Ureter (tissue), 1 donor: Measurements from ENCODE around the gene DNAJC18. TPM values are rescaled to one million over a fixed set of nuclear protein-coding genes. Genes with fewer than 3 reads are reported as not detected.
"Not testable (repeated sequence)": the region's sequence is repeated elsewhere in the genome, so short reads cannot be mapped to it uniquely, and the experiment has no call there.

ENCODE experiments used
- DNase-seq: peaks from one replicate; pipeline ENCODE4 v3.0.0-alpha.2; 2020; ENCODE audit warnings: low spot score
- total RNA-seq: library from RNA; stranded (reverse); gene quantifications from one replicate; pipeline ENCODE4 v1.2.4, GENCODE V29; 2023
- donor health status: DM: yes; HTN: yes; CAD: no.

The DNAJC18 gene
- total RNA-seq, 1 donor from 2014 or later = 10.3 TPM

DNA sequence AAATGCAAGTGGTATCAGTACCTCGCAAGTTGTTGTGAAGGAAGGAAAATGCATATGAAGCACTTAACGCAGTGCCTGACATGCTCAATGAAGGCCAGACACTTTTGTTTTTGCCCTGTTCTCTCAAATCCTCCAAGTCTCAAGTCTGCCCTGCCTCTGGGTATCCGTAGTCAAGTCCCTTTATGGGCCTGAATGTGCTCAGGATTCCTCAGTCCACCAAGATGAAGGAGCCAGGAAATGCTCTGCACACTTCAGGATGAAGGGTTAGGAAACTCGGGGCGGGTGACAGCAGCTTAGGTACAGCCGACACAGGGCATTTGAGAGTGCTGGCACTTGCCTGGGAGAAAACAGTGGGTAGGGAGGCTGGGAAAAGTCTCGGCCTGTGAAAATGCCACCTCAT, 21.9 kb upstream of the DNAJC18 start:
- no peak for DNase-seq

DNA sequence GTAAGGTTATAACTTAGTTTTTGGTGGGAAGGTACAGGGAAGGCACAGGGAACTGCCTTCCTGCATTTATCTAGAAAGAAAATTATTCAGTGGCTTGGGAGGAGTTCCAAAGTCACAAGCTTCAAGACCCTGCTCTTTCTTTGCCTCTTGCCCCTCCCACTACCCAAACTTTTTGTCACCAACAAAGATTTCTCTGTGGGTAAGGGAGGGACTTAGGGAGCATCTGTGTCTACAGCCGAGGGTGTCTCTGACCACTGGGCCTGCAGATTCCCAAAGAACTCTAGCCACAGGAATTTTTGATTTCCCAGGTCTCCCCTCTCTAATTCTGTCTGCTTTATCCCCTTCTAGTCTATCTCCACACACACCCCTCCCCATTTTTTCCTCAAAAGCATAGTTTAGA, 21.1 kb upstream of the DNAJC18 start:
- no peak for DNase-seq

DNA sequence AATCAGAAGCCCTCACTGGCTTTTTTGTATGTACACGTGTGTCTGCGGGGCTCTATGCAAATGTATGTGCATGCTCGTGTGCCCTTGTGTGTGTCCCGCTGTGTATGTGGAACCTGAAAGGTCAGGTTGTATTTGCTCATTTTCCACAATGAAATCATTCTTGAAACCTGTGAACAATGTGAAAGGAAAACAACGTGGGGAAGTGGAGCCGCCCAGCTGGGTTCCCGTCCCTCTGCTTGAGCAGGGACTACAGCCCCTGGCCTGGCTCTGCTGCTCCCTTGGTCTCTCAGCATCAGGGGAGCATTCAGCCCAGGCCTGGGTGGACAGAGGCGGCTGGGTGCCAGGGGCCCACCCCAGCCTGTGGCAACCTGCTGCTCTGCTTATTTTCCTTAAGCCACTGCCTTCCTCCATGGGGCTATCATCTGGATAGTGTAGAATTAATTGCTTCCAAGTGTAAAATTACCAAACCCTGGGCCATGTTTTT, 20.2 kb upstream of the DNAJC18 start:
- DNase-seq = no peak

DNA sequence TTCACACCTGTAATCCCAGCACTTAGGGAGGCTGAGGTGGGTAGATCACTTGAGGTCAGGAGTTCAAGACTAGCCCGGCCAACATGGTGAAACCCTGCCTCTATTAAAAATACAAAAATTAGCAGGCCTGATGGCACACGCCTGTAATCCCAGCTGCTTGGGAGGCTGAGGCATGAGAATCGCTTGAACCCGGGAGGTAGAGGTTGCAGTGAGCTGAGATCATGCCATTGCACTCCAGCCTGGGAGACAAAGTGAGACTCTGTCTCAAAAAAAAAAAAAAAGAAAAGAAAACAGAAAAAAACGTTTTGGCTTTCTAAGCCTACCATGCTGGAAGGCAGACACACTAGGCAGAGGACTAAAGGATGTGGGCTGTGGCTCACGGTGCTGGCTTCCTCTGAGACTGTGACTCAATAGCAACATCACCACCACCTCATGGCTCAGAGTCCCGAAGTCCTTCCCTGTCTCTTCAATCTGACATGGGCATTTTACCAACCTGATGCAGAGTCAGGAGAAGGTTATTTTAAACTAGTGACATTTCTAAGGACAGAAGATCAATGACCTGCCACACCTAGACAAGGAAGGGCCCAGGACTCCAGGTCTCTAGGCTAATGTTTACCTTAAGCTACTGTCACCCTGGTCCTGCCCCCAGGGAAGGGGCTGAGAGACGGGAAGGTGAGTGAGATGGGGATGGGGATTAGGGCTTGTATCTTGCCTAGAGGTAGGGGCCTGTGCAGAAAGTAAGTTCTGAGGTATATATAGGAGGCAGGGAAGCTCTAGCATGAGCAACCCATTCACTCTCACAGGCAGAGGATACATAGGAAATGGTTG, 19.5 kb upstream of the DNAJC18 start:
- no peak for DNase-seq

DNA sequence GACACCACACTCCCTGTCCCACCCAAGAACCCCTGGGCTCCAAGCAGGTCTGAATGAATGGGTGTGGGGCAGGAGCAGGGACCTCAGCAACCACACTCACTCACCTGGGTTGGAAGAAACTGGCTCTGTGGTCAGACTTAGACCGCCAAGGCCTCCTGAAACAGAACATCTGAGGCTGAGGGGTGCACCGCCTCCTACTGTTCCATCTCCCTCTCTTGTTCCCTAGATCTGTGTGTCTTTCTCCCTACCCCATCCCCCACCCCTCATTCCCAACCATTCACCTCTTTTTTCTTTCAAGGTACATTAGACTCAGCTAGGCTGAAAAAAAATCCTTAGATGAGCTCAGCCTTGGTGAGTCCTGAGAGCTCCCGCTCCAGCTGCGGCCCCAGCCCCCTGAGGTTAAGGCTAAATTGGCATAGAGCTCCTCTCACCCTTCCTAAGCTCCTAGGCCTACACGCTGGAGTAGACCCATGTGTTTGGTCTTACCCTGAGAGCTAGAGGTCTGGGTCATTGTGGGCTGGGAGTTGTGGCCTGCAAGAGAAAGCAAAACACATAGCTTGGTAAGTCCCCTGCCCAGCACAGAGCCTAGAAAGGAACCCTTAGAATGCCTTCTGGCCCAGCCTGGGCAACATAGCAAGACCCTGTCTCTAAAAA, 18.5 kb upstream of the DNAJC18 start:
- no peak for DNase-seq

DNA sequence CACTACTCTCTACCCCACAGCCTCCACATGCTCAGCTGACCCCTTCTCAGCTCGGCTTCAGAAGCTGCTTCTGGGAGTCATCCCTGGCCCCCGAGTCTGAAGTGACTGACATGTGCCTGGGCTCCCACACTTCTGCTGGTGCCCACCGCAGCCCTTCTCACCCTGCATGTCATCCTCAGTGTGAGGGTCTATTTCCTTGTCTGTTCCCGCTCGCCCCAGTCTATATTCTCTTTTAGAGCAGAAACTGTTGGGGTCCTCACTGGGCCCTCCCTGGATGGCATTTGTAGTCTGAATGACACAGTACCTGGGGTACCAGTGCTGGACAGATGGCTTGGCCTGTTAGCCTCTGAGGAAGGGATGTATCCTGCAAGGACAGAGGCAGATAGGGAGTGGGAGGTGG, 17.9 kb upstream of the DNAJC18 start:
- no peak for DNase-seq

DNA sequence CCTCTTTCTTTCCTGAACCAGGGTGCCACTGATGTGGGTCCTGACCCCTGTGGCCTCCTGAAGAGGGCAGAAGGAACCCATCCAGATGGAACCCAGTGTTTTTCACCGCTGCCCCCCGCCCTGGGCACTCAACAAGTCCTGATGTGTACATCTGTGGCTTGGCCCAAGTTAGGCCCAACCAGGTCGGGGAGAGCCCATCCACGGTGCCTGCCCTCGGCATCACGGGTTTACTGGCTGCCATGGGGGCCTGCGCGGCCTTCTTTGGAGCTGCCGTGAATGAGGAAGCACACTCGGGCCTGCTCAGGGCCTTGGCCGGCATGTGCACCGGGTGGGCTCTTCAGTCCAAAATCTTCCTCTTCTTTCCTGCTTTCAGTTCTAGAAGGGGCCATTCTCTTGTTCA, 17.5 kb upstream of the DNAJC18 start:
- DNase-seq = no peak

DNA sequence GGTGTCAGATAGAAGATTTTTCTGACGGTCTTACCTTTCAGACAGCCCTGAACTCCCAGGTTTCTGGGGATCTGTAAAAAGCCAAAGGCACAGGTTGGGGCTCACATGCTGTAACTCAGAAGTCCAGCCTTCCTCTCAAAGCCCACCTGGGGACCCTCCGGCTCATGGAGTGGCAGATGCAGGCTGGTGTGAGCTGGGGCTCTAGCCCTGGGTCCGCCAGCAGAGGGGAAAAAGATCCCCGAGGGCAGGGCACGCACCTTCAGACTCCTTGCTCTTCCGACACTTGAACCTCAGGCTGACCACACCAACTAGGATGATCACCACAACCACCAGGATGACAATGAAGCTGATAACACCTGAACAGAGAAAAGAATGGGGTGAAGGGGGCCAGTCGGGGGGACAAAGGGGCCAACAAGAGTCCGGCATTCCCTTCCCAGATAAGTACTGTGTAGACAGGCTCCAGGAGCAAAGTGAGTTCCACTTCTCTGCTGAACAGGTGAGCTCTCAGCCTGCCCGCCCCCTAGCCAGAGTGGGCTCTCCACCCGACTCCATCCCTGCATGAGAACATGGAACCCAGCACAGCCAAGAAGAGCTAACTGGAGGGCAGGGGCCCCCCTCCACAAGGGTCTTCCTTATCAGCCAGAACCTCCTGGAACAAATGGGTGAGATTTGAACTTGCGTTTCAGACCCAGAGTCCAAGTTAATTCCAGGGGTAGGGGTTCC, 15.4 kb upstream of the DNAJC18 start:
- DNase-seq = no peak

DNA sequence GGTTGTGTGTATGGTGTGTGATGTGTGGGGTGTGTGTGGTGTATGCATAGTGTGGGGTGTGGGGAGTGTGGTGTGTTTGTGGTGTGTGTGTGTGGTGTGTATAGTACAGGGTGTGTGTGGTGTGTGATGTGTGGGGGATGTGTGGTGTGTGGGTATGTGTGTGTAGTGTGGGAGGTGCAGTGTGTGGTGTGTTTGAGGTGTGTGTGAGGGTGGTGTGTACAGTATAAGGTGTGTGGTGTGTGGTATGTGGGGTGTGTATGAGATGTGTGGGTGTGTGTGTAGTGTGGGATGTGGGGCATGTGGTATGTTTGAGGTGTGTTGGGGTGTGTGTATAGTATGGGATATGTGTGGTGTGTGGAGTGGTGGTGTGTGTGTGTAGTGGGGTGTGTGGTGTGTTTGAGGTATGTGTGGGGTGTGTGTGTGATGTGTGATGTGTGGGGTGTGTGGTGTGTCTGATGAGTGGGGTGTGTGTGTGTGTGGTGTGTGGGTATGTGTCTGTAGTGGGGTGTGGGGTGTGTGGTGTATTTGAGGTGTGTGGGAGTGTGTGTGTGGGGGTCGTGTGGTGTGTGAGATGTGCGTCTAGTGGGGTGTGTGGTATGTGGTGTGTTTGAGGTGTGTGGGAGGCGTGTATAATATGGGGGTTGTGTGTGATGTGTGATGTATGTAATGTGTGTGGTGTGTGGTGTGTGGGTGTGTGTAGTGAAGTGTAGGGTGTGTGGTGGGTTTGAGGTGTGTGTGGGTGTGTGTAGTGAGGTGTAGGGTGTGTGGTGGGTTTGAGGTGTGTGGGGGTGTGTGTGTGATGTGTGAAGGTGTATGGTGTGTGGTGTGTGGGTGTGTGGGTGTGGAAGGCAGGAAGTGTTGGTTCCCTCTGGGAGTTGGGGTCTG, 14.6 kb upstream of the DNAJC18 start:
- no peak for DNase-seq

DNA sequence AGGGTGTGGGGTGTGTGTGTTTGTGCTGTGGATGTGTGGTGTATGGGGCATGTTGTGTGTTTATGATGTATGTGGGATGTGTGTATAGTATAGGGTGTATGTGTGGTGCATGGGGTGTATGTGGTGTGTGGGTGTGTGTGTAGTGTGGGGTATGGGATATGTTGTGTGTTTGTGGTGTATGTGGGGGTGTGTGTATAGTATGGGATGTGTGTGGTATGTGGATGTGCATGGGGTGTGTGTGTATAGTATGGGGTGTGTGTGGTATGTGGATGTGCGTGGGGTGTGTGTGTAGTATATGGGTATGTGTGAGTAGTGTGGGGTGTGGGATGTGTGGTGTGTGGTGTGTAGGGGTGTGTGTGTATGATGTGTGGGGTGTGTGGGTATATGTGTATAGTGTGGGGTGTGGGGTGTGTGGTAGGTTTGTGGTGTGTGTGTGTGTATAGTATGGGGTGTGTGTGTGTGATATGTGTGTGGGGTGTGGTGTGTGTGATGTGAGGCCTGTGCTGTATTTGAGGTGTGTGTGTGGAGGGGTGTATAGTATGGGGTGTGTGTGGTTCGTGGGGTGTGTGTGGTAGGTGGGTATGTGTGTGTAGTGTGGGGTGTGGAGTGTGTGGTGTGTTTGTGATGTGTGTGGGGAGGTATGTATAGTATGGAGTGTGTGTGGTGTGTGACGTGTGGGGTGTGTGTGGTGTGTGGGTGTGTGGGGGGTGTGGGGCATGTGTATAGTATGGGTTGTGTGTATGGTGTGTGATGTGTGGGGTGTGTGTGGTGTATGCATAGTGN, 12.7 kb upstream of the DNAJC18 start:
- no peak for DNase-seq

DNA sequence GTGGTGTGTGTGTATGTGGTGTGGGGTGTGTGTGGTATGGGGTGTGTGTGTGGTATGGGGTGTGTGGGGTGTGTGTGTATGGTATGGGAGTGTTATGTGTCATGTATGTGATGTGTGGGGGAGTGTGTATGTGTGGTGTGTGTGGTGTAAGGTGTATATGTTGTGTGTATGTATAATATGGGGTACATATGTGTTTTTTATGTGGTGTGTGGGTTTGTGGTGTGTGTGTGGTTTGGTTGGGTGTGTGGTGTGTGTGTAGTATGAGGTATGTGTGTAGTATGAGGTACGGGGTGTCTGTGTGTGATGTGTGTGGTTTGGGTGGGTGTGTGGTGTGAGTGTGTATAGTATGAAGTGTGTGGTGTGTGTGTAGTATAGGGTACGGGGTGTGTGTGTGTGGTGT, 11.9 kb upstream of the DNAJC18 start:
- DNase-seq = no peak

DNA sequence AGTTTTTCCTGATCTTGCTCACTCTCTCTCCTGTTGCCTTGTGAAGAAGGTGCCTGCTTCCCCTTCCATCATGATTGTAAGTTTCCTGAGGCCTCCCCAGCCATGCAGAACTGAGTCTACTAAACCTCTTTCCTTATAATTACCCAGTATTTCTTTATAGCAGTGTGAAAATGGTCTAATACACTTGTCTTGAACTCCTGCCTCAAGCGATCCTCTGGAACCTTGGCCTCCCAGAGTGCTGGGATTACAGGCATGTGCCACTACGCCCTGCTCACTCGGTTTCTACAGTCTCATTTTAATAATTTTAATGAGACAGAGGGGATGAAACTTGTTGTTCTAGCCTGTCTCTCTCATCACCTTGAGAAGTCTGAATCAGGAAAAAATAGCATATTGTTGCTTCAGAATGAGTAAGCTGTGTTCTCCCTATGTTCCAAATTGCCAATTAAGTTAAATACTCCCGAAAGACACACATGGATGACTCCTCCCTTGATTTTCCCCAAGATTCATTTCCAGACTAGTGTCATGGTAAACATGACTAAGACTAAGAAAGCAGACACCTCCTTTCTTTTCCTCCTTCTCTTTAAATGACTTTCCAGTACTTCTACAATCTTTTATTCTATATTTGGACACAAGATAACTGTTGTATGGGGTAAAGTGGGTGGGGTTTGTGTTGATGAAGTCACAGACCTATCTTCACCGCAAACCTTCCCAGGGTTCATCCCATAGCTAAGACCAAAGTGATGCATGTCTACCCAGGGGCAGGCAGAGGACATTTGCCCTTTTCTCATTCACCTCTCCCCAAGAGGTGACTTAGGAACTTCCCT, 7.8 kb upstream of the DNAJC18 start:
- DNase-seq = no peak

DNA sequence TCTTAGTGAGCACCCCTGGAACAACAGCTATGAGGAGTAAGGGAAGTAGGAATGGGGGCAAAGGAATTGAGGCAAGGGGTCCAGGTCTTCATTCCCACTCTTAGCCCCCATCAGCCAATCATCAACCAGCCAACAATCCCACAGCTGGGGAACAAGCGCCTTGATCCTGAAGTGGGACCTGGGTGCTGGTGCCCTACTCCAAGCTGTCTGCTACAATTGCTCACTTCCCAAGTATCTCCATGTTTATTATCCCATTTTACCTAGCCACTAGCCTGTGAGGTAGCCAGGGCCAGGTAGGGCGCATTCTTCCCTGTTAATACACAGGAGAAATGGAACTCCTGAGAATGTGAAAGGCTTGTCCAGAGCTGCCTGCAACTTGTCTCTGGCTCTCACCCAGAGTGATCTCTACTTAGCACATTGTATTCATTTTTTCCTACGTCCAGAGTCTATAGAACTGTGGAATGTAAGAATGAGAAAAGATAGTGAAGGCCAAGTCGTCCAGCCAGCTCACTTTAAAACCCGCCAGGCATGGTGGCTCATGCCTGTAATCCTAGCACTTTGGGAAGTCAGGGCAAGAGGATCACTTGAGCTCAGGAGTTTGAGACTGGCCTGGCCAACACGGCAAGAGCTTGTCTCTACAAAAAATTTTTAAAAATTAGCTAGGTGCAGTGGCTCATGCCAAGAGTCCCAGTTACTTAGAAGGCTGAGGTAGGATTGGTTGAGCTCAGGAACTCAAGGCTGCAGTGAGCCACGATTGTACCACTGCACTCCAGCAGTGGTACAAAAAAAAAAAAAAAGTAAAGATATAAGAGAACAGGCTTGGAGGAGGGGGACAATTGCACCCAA, 6.2 kb upstream of the DNAJC18 start:
- no peak for DNase-seq

DNA sequence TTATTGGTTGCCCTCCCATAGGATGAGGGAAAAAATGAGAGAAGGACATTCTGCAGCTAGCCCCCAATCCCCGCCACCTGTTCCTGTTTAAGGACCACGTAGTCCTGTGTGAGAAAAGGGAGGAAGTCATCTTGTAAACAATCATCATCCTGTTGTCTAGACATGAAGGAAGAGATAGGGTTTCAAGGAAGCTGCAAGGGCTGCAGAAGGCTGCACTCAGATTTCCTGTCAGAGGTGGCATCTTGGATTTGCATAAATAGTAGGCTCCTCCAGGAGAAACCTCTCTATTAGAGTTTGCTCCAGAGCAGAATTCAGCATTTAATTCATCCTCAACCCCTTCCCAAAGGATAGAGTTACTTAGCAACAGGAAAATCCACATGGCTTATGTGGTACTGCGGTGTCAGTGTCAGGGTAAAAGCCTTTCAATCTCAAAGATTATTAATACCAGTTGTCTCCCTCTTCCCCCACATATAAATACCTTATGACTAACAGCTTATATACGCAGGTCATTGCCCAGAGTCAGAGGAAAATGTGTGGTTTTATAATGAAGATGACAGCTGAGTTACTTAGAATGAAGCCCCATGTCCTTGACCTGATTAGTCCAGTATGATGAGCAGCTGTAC, 4.6 kb upstream of the DNAJC18 start:
- DNase-seq = no peak

DNA sequence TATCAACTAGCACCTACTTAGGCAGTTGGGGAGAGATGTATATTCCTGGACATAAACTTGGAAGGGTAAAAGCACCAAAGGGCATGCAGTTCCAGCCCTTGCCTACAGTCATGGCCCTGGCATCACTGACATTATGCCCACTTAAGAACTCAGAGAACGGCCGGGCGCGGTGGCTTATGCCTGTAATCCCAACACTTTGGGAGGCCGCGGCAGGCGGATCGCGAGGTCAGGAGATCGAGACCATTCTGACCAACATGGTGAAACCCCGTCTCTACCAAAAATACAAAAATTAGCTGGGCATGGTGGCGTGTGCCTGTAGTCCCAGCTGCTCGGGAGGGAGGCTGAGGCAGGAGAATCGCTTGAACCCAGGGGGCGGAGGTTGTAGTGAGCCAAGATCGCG, 1.1 kb upstream of the DNAJC18 start:
- not testable (repeated sequence) for DNase-seq

DNA sequence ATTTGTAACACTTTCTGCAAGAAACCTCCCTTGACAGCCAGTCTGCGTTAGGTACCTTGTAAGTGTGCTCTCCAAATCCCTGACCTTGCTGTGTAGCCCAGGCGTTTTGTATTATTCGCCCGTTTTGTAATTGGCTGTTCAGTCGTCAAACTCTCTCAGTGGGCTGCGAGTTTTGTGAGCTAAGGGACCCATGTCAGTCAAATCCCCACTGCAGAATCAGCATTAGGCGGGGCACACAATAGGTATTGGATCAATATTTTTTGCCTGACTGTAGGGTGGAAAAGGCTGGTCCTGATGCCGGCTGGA, 665 bp downstream of the DNAJC18 start:
- no peak for DNase-seq

DNA sequence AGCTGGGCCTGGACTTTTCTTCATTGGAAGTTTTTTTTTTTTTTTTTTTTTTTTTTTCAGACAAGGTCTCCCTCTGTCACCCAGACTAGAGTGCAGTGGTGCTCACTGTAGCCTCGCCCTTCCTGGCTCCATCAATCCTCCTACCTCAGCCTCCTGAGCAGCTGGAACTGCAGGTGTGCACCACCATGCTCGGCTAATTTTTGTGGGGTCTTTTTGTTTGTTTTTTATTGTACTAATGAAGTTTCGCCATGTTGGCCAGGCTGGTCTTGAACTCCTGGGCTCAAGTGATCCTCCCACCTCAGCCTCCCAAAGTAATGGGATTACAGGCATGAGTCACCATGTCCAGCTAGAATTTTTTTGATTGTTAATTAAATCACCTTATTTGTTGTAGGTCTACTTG, 3.6 kb downstream of the DNAJC18 start:
- no peak for DNase-seq

DNA sequence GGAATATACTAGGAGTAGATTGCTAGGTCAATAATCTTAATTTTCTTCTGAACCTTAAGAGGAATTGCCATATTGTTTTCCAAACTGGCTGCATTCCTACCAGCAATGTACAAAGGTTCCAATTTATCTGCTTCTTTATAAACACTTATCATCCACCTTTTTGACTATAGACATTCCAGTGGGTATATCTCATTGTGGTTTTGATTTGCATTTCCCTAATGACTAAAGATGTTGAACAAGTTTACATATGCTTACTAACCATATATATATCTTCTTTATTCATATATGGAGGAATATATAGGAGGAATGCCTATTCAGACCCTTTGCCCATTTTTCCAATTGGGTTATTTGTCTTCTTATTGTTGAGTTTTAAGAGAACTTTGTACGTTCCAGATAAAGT, 7.6 kb downstream of the DNAJC18 start:
- DNase-seq = no peak

DNA sequence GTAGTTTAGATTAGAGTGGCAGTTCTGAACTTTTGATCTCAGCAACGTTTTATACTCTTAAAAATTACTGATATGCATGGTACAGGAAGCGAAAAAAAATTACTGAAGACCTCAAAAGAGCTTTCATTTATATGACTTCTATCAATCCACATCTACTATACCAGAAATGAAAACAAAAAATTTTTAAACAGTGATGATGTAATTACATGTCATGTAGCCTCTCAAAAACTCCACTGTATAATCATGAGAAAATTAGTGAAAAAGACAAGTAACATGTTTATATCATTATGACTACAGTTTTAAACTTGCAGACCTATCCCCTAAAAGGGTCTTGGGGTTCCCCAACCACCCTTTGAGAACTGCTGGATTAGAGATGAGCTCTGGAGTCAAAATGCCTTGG, 9.3 kb downstream of the DNAJC18 start:
- no peak for DNase-seq
